GM12872 (cell line): ENCODE measurements around the gene NRP2.

ENCODE experiments used
- CTCF ChIP-seq: IDR thresholded peaks from 3 replicates; pipeline ENCODE4 v1.5.1; 2011; ENCODE audit warnings: low read depth, mild to moderate bottlenecking, low read length, moderate library complexity; ENCODE audit not compliant: insufficient read depth

NRP2 gene

DNA sequence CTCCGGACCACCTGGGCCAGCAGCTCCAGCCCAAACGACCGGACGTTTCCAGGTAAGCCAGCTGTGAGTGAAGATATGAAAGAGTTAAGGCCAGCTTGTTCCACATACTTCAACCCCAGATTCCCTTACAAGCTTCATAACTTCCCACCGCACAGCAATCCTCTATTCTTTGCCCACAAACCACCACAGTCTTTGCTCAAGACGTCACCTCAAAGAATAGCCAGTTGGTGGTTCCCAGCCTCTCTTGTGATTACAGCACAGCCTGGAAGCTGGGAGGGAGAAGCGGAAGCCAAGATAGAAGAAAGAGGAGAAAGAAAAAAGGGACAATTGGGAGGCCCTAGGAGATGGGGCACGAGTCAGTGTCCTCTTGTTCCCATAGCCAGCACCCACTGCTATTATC, 70.6 kb downstream of the NRP2 start:
- no peak for TF ChIP-seq CTCF

DNA sequence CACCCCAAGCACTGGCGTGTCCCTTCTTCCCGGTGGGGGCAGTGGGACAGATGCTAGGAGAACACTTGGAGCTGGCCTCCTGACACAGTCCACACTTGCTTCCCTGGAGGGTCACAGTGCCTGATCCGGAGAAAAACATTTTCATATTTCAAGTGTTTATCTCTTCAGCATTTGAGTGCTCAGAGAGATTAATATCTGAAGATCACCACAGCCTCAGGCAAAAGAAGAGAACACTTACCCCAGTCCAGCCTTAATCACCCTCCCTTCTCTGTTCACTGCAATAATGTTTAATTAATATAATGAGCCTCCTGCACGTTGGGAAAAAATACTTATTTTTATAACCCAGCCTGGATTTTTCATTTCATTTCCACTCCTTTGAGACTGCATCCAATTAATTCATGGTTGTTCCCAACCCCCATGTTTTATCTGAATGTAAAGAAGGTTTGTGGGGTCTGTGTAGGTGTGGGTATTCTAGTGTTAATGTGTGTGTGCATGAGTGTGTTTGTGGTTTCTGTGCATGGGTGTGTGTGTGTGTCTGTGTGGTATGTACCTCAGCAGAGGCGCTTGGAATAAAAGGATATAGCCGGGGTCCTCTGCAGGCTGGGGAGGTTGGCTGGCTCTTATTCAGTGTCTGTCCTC, 72.1 kb downstream of the NRP2 start:
- no peak for TF ChIP-seq CTCF

- TF ChIP-seq CTCF, result no peak
These were observed 72.6 kb downstream of the NRP2 start for GRCh38 chr2:205754924-205755321.

GRCh38 chr2:205755923-205756322, 73.6 kb downstream of the NRP2 start:
- TF ChIP-seq CTCF, result no peak

- TF ChIP-seq CTCF, result no peak
These were observed 75.0 kb downstream of the NRP2 start for GRCh38 chr2:205757271-205757670.

- no peak for TF ChIP-seq CTCF
These were observed 75.8 kb downstream of the NRP2 start for GRCh38 chr2:205758051-205758450.

DNA sequence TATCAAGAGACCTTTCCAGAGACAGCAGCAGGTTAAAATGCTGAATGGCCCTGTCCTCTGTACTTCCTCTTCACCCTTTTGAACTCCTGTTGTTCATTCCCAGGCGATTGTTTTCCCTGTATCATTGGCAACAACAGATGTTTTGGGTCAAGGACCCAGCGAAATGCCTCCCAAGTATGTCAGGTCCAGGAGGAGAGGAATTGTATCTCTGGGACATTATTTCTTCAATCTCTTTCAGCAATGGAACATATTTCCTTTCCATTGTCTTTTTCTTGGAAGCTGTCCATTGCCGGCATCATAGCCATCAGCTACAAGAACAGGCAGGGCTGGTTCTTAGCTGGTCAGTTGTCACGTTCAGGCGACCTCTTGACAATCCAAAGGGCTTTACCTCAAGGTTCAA, 76.2 kb downstream of the NRP2 start:
- TF ChIP-seq CTCF, result no peak
